ENCODE data around the gene MAP2. TPM values are rescaled to one million over a fixed set of nuclear protein-coding genes. Genes with fewer than 3 reads are reported as not detected.
A peak's percentile ranks its signal among the peaks of the same experiment; 100 is the strongest.

The MAP2 gene
- total and polyA plus RNA-seq, 4 donors, result 0.70 to 4.2 (median 1.9) TPM

GRCh38 chr2:209525834-209526281 is 102.0 kb downstream of the MAP2 start:
- H3K9me3 ChIP-seq (ENCODE audit: control insufficient read depth in 4 of 4, low read length in 3 of 4), result no peaks in the 10 kb centered on the region
- H3K4me1 ChIP-seq (ENCODE audit: control insufficient read depth in 4 of 4, insufficient read depth in 4 of 4, low read length in 3 of 4), result no peaks in the 10 kb centered on the region
- TF ChIP-seq JUND (IDR thresholded peaks at IDR 0.05) (peak; percentile 39 to 48), HNF4G (IDR thresholded peaks at IDR 0.05) (no peak)
- H3K36me3 ChIP-seq (ENCODE audit: control insufficient read depth in 4 of 4, insufficient read depth in 3 of 4, low read depth in 1 of 4, low read length in 3 of 4), result no peaks in the 10 kb centered on the region
- peak overlapping the region in 1 of 2 donors; percentile 20 for H3K27ac ChIP-seq (ENCODE audit: low read depth in 1 of 2, low read length in 2 of 2)
- H3K4me3 ChIP-seq (ENCODE audit: low read depth in 1 of 3, low read length in 3 of 3), result no peak overlapping the region
- no peak for DNase-seq (ENCODE audit: low spot score)
- H3K9ac ChIP-seq (ENCODE audit: low read depth in 1 of 2, low read length in 2 of 2), result no peak overlapping the region
- peaks cover 0 to 2% (median 0%) of the 10 kb centered on the region in 4 donors for H3K27me3 ChIP-seq (ENCODE audit: control insufficient read depth in 4 of 4, insufficient read depth in 4 of 4, low read length in 3 of 4)

DNA sequence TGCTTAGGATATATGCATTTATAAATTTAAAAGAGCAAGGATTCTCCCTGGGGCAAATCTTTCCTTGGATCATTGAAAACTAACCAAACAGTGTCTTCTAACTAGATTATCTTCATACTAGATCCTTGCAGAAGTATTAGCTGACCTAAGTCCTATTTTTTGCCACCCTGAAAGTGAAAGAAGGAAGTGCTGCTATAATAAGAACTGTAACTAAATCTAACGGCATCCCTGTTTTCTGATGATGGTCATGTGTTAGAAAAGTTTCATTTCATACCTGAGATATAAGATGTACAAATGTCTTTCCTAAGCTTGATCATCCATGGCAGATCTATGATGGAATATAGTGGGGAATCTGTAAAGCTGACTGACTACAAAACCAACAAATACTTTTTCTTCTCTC is 102.7 kb downstream of the MAP2 start:
- 39% methylated on average over 1 of the region's 1 CpG for WGBS

More for the DNA sequence above, 102.7 kb downstream of the MAP2 start:
- H3K4me1 ChIP-seq (ENCODE audit: control insufficient read depth in 4 of 4, insufficient read depth in 4 of 4, low read length in 3 of 4), result no peaks in the 10 kb centered on the region
- no peak overlapping the region for H3K4me3 ChIP-seq (ENCODE audit: low read depth in 1 of 3, low read length in 3 of 3)
- no peak for DNase-seq (ENCODE audit: low spot score)
- H3K27me3 ChIP-seq (ENCODE audit: control insufficient read depth in 4 of 4, insufficient read depth in 4 of 4, low read length in 3 of 4), result peaks cover 0 to 2% (median 0%) of the 10 kb centered on the region in 4 donors
- no peak overlapping the region for H3K27ac ChIP-seq (ENCODE audit: low read depth in 1 of 2, low read length in 2 of 2)
- TF ChIP-seq EGR1 (IDR thresholded peaks at IDR 0.05; ENCODE audit: low read depth in 2 of 2) (no peak), HNF4G (IDR thresholded peaks at IDR 0.05) (no peak), JUND (IDR thresholded peaks at IDR 0.05) (no peak), SP1 (IDR thresholded peaks at IDR 0.05) (no peak), HNF4A (conservative IDR thresholded peaks at IDR 0.05) (no peak), GABPA (IDR thresholded peaks at IDR 0.05 in 1 of 2, conservative IDR thresholded peaks at IDR 0.05 in 1 of 2) (no peak), ATF3 (IDR thresholded peaks at IDR 0.05) (no peak), YY1 (IDR thresholded peaks at IDR 0.05) (no peak), NR2F2 (IDR thresholded peaks at IDR 0.05) (no peak), ZBTB33 (IDR thresholded peaks at IDR 0.05) (no peak), REST (IDR thresholded peaks at IDR 0.05) (no peak), TAF1 (conservative IDR thresholded peaks at IDR 0.05) (no peak), RAD21 (IDR thresholded peaks at IDR 0.05) (no peak), FOXA1 (IDR thresholded peaks at IDR 0.05) (no peak), MAX (IDR thresholded peaks at IDR 0.05) (no peak)
- no peaks in the 10 kb centered on the region for H3K9me3 ChIP-seq (ENCODE audit: control insufficient read depth in 4 of 4, low read length in 3 of 4)
- H3K9ac ChIP-seq (ENCODE audit: low read depth in 1 of 2, low read length in 2 of 2), result no peak overlapping the region
- H3K36me3 ChIP-seq (ENCODE audit: control insufficient read depth in 4 of 4, insufficient read depth in 3 of 4, low read depth in 1 of 4, low read length in 3 of 4), result no peaks in the 10 kb centered on the region

All from liver (tissue), 9 donors.